SHP77 treated with DMSO at 0.1 percent for 48 hours (cell line): ENCODE results near the gene COL23A1.
"Not testable (repeated sequence)": the region's sequence is repeated elsewhere in the genome, so short reads cannot be mapped to it uniquely, and the experiment has no call there.

Source experiments
- DNase-seq: peaks from one replicate; lab custom pipeline; 2025; lab: John Stamatoyannopoulos, UW

Gene COL23A1

DNA sequence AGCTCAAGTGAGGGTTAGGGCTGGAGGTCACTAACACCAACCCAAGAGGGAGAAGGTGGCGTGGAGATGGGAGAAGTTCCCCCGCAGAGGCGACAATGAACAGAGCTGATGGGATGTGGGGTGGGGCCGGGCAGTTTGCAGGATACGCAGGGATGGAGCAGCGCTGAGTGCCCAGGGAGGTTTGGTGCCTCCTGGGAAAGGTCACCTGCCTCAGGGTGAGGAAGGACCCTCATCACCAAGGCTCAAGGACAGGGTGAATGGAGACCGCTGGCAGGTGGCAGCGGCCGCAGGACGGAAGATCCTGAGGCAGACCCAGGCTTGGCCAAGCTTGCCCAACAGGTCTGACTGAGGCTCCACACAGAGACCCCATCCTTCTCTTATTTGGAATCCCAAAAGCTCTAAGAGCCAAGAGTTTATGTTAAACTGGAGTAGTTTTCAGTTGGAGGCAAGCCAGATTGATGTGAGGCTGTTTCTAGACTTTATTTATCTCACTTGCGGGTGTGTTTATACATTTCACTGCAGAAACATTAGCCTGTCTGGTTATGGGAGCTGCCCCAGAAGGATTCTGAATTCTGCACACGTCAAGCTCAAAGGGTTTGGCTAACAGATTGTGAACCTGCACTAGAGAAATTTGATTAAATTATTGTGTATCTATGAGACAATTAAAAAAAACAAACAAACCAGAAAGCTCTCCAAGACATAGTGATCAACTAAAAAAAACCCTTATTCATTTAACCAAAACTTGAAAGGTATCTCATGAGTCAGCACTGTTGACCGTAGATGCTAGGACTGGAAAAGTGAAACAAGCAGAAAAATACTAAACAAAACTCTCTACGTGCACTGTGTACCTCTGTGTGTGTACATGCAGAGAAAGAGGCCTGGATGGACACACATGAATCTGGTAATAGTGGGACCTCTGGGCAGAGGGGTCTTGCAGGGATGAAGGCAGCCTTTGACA is 211.4 kb downstream of the COL23A1 start:
- no peak for DNase-seq

DNA sequence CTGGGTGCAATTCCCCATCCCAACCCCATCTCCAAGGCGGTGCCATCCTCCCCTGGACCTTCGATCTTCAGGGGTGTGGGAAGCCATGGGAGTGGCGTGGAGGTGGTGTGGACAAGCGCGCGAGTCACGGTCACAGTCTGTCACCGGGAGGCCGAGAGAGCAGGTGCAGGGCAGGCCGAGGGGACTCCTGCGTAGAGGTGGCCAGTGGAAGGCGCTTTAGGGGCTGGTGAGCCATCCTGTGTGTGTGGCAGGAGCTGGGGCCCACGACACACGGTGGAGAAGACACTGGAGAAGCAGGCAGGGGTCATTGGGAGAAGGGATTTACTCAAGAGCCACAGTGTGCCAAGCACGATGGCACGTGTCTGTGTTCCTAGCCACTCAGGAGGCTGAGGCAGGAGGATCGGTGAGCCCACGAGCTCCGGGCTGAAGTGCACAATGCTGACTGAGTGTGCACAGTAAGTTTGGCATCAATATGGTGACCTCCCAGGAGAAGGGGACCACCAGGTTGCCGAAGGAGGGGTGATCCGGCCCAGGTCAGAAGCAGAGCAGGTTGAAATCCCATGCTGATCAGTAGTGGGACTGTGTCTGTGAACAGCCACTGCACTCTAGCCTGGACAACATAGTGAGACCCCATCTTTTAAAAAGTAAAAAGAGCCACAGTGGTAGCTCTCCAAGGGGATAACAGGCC is 212.5 kb downstream of the COL23A1 start:
- no peak for DNase-seq

DNA sequence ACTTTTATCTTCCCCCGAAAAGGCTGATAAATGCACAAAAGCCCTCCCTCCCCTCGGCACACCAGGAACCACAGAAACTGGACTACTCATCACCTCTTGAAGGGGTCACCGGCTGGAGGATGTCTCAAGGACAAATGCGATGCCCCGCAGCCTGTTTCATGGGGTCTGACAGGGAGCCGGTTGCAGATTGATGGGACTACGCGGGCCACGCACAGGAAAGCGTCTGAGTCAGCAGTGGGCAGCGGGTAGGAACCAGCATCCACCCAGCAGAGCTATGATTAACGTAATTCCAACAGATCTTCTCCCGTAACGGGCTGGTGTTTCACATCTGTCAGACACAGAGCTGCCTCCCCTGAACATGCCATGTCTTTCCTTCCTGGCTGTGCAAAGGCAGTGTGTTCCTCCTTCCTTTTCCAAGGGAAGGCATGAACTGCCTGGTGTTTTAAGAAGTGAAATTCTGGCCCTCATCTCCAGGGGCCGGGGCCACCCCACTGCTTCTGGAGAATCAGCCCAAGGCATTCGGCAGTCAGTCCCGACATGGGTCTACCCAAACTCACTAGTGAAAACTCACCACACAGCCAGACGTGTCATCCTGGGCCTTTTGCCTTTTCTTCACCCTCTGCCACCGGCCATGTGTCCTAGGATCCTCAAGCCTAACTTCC is 213.1 kb downstream of the COL23A1 start:
- no peak for DNase-seq

DNA sequence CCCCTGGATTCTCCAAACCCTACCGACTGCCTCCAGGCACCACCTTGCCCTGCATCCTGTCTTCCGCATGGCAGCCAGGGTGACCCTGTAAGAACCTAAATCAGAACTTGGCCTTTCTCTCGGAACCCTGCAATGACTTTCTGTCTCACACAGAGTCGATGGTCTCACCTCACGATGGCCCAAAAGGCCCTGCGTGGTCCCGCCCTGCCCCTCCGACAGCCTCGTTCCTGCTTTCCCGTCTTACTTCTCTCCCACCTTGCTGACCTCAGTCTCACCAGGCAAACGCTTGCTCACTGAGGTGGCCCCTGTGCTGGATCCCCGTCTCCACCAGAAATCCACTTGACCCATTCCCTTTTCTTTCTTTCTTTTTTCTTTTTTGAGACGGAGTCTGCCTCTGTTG is 214.8 kb downstream of the COL23A1 start:
- no peak for DNase-seq

DNA sequence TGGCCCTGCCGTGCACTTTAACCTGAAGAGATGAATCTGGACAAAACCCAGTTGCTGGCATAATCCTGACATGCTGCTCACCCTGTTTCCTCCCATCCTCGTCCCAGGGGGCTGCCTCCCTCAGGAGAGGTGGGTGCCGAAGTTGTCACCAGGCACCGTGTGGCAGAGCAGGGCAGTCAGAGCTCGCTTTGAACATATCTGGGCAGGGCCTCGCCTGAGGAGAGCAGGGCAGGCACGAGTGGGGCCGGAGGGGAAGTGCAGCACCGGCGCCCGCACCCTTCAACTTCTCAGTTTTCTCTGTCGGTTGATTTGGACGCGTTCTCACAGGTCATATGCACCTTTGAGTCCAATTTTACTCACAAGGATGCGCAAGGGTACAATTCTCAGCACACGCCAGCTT is 216.5 kb downstream of the COL23A1 start:
- DNase-seq, result no peak

DNA sequence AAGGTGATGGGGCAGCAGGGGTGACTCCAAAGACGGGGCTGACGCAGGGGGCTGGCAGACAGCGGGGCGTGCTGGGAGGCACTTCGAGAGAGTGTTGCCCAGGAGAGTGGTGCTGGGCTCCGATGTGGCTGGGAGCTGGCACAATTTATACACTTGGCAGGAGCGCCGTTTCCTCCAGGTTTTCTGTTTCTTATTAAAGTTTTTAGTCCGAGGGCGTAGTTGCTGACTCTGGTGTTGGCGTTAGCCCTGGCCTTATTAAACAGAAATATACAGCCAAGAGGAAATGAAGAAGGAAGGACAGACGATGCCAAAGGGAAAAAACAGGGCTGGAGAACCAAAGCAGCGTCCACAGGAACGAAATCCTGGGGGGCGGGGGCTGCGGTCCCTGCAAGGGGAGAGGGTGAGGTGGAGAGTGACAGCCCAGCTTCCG is 218.0 kb downstream of the COL23A1 start:
- DNase-seq, result no peak

DNA sequence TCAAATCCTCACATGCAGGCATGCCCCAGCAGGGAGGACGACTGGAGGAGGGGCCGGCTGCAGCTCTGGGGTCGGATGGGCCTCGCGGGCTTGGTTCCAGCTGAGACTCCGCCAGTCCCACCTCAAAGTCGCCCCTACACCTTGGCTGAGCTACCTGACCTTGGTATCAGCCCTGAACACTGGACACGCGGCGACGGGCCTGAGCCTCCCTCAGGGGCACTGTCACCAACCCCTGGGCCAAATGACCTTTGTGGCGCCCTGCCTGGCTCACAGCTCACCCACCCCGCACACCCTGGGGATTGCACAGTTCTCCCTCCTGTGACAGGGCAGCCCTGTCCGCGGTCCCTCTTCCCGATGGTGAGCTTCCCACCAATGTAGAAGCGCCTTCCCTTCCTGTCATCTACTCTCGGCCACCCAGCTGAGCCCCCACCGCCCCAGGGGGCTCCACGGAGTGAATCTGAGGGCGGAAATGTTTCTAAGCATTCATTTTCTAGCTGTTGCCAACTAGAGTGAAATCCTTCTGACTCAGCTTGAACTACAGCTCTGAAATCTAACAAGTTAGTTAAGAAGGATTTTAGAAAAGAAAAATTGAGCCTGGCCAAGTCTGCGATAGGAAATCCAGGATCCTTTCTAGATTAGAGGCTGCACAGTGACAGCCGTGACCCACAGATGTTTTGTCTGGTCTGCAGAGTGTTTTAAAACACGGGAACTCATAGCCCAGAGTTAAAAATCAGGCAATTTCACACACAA is 218.7 kb downstream of the COL23A1 start:
- DNase-seq, result no peak

DNA sequence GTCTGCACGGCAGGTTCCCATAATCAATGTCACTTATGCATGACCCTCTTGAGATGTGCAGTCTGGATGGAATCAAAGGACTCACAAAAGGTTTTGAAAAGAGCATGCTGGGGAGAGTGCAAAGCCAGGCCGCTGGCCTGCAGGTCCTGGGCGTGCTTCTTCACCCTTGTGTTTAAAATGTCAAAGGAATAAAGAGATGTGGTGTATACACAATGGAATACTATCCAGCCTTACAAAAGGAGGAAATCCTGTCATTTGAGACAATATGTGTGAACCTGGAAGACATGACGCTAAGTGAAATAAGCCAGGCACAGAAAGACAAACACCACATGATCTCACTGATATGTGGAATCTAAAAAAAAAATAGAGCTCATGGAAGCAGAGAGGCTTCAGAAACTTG is 220.1 kb downstream of the COL23A1 start:
- DNase-seq, result no peak

DNA sequence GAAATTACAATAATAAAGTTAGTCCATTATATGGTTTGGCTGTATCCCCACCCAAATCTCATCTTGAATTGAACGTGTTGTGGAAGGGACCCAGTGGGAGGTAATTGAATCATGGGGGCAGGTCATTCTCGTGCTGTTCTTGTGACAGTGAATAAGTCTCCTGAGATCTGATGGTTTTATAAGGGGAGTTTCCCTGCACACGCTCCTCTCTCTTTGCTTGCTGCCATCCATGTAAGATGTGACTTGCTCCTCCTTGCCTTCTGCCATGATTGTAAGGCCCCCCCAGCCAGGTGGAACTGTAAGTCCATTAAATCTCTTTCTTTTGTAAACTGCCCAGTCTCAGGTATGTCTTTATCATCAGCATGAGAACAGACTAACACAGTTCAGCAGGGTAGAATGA is 220.7 kb downstream of the COL23A1 start:
- not testable (repeated sequence) for DNase-seq

DNA sequence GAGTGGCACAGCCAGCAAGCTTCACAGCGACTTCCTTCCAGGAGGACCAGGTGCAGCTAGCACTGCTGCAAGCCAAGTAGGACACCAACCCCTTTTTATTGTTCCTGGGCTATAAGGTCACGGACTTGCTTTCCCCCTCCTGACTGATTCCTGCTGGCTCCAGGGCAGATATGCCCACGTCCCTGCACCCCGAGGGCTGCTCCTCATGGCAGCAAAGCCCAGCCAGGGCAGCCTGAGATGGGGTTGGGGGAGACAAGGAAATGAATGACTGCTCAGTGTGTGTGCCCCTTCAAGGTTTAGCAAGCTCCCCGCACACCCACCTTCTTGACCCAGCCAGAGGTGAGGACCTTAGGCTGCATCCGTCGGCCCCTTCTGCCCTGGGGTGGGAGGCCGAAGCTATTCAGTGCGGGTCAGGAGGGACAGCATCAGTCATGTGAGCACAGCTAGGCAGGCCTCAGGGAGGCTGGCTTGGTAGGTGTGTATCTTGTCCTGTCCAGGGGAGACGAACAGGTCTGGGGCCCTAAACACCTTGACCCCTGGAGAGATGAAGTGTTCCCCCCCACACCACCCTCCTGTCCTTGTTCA is 221.4 kb downstream of the COL23A1 start:
- no peak for DNase-seq

DNA sequence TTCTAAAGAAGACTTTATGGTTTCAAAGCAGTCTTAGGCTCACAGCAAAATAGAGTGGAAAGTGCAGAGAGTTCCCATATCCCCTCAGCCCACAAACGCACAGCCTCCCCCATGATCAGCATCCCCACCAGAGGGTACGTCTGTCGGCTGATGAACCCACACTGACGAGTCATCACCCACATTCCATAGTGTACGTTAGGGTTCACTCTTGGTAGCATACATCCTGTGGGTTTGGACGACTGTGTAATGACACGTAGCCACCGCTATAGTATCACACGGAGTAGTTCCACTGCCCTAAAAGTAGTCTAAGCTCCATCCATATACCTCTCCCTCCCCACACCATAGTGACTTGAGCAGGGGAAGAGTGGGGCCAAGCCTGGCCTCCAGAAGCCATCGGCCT is 221.9 kb downstream of the COL23A1 start:
- no peak for DNase-seq

DNA sequence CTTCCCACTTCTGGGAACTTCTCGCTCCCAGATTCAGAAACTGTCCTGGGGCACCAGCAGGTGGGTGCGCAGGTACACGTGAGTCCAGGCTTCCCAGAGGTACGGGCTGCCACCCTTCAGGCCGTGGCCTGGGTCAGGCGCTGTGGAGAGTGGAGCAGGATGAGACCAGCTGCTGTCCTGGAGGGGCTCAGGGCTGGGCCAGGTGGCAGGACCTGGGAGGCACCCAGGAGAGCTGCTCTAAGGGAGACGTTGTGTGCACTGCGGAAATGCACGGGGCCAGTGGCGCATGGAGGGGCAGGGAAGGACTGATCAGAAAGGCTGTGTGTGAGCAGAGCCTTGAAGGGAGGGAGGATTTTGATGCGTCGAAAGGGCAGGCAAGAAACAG is 222.5 kb downstream of the COL23A1 start:
- DNase-seq, result no peak

DNA sequence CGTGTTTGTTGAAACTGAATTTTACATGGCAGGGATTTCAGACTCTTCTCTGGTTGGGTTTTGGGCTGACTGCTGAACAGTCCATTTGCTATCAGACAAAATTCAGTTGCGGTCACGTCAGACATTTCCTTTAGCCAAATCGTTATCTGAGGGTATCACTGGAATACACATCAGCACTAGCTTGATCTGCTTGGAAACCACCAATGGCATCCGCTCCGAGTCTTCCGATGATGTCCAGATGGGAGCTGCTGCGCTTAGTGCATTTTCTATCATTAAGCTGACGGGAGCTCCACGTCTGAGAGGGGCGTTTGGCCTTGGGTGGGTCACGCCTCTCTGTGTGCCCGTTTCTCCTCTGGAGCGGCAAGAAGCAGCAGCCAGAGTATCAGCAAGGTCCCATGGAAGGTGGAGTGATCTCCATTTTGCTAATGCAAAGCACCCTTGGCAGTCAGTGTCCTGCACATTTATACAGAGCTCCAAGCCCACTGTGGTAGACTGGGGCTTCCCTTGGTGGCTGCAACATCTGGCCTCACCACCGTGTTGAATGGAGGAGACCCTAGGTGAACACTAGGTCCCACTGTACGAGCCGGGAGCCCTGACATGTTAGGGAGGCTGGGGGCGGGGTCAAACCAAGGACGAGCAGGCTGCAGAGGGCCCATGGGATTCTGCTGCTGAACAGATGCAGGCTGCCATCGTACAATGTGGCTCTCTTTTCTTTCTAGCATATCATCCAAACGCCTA is 223.0 kb downstream of the COL23A1 start:
- no peak for DNase-seq

DNA sequence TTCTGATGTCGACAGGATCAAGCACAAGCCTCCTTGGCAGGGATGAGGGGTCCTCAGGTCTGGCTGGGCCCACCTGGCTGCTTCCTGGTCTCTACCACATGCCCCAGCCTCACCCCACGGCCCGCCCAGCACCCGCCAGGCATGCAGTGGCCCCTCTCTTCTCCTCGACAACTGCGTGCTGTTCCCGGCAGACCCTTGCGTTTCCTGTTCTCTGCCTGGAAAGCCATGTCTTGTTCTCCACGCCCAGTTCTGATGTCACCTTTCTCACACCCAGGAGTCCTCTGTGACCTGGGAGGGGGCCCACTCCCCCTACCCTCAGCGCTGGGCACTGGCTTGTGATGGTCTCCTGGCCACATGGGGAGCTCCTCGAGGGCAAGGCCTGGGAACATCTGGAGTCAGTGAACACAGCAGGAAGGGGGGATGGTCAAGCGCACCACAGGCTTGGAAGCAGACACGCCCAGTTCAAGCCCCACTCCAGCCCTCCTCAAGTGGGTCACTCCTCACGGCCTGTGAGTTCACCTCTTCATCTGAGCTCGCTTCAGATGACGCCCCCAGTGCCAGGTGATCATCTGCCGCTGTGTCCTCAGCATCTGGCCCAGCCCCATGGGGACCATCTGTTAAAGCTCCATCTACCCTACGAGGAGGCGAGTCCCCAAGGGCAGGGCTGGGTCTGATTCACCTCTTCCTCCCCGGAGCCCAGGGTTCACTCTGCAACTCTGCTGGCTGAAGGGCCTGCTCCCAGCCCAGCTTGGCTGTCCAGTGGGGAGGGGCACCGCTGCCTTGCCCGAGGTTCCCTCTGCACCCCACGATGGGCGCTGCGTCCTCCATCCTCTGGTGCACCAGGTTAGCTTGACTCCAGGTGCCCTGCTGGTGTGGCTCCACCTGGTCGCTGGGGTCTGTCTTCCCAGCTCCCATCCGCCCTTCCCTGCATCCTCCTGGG is 224.4 kb downstream of the COL23A1 start:
- DNase-seq, result no peak

DNA sequence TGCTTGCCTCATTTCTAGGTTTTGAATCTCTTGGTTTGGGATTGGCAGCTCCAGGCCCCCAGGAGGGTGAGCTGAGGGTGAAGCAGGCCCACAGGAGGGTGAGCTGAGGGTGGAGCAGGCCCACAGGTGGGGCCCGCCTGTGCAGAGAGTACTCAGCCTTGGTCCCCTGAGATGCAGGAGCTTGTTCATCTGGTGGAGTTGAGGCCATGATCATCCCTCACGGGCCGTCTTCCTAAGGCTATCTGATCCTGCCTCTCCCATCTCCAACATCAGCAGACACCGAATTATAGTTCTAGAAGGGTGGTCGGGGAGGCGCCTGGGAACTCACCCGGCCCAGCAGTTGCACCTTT is 225.9 kb downstream of the COL23A1 start:
- no peak for DNase-seq

DNA sequence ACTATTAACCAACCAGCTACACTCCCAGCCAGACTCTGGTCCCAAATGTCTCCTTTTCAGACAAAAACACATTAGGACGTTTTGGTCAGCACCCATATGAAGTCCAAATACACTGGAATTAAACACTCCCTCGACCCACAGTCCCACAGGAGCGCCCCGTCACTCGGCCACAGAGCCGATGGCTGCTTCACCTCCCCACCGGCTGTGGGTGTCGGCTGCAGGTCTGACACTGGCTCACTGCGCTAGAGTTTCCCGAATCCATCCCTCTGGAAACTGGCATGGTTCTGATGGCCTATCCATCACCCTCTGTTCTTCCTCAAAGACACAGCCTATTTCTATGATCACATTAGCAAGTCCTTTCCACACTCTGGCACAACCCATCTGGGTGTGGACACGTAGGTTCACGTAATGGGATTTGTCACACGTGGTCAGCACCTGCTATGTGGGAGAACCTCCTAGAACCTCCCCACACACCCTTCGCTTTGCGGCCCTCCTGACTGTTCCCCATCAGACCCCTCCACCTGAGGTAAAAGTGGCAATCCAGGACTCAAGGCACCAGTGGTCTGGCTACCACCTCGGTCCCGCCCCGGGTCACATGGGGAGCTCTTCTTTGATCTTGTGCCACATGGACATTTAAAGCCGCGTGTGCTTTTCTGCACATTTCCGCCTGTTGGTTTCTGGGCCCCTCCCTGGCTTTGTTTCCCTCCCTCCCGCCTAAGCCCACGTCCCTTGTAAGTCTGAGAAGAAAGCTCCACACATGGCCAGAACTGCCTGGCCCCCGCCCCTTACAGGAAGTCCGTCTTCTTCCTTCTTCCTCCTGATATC is 226.5 kb downstream of the COL23A1 start:
- DNase-seq, result no peak

DNA sequence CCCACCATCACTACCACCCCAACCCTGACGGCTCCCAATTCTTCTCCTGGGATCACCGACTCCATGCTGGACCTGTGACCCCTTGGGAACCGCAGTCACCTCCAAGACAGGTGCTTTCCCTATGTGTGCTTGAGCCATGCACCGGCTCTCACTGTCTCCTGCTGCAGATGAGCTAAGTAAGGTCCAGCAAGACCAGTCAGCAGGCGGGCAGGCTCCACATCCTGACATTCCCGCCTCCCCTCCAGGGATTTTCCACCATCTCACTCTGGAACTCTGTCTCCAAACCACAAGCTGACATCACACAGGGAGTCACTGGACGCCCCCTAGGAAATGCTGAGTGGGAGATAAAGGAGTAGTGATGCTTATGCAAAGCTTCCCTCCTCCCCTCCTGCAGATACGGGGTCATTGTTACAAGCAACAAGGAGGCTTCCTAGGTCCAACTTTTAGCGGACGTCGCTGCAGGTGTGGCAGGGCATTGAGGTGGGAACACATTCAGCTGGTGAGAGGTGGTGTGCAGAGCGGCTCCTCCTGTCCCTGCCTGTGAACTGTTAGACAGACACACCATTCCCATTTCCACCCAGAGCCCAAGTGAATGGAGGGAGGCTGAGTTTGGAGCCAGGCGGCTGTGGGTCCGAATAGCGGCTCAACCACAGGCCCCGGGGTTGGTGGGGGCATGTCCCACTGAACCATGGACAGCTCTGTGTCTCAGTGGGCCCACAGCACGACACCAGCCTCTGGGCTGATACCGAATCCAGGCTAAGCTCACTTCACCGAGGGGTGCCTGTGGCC is 228.3 kb downstream of the COL23A1 start:
- DNase-seq, result no peak

DNA sequence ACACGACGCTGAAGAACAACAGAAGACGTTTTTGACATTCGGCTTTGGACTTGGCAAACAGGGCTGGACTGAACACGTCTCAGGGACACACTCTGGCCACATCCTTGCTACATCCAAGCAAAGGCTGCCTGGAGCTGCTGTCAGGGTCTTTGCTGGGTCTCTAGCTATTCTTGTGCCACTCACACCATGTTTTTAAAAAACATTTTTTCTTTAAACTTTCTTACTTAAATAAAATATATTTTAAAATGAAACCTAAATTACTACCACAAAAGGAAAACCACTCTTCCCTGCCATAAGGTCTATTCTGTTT is 229.3 kb downstream of the COL23A1 start:
- no peak for DNase-seq
